Measurements from ENCODE around the gene MYO9B.
A peak's percentile ranks its signal among the peaks of the same experiment; 100 is the strongest.
"Not testable (repeated sequence)": the region's sequence is repeated elsewhere in the genome, so short reads cannot be mapped to it uniquely, and the experiment has no call there.

MYO9B gene

DNA sequence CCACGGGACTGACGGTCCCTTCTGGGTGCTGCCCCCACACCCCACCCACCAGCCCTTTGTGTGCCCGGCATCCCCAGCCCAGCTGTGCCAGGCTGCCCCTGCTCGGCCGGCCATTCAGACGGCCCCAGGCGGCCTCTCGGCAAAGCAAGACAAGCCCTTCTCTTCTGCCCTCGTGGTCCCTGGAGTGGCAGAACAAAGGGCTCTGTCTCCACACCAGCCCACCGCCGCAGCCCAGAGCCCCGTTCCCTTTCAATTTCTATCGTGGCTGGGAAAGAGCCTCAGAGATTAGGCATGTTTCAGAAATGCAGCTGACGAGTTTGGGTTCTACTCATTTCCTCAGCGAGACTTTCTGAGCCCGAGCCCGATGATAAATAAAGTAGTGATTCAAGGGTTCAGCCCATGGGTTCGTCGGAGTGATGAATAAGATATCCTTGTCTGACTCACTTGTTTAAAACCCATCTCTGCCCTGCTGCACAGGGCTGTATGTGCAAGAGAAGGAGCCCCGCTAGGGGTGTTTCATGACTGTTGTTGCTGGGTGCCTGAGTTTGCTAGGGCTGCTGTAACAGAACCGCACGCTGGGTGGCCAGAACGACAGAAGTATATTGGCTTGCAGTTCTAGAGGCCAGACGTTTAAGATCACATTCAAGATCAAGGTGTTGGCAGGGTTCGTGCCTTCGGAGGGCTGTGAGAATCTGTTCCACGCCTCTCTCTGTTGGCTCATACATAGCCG, 4.3 kb downstream of the MYO9B start:
- Histone ChIP-seq H3K27ac (ENCODE audit: low read length) (no peak overlapping the region), H3K9me3 (ENCODE audit: control insufficient read depth, low read depth, low read length) (no peaks in the 10 kb centered on the region), H3K4me1 (ENCODE audit: control insufficient read depth, low read depth, low read length) (peaks cover 20% of the 10 kb centered on the region), H3K4me3 (ENCODE audit: low read length) (no peak overlapping the region), H3K36me3 (ENCODE audit: control insufficient read depth, low read depth, low read length) (no peaks in the 10 kb centered on the region), H3K27me3 (ENCODE audit: control insufficient read depth, insufficient read depth, low read length) (no peaks in the 10 kb centered on the region), H3K9ac (ENCODE audit: low read length) (peak overlapping the region; percentile 25)

GRCh38 chr19:17080440-17080801, 4.8 kb downstream of the MYO9B start:
- H3K4me3 ChIP-seq (ENCODE audit: low read length): no peak overlapping the region
- no peaks in the 10 kb centered on the region for H3K9me3 ChIP-seq (ENCODE audit: control insufficient read depth, low read depth, low read length)
- no peaks in the 10 kb centered on the region for H3K27me3 ChIP-seq (ENCODE audit: control insufficient read depth, insufficient read depth, low read length)
- H3K4me1 ChIP-seq (ENCODE audit: control insufficient read depth, low read depth, low read length): peaks cover 20% of the 10 kb centered on the region
- no peak overlapping the region for H3K27ac ChIP-seq (ENCODE audit: low read length)
- no peaks in the 10 kb centered on the region for H3K36me3 ChIP-seq (ENCODE audit: control insufficient read depth, low read depth, low read length)
- H3K9ac ChIP-seq (ENCODE audit: low read length): no peak overlapping the region

DNA sequence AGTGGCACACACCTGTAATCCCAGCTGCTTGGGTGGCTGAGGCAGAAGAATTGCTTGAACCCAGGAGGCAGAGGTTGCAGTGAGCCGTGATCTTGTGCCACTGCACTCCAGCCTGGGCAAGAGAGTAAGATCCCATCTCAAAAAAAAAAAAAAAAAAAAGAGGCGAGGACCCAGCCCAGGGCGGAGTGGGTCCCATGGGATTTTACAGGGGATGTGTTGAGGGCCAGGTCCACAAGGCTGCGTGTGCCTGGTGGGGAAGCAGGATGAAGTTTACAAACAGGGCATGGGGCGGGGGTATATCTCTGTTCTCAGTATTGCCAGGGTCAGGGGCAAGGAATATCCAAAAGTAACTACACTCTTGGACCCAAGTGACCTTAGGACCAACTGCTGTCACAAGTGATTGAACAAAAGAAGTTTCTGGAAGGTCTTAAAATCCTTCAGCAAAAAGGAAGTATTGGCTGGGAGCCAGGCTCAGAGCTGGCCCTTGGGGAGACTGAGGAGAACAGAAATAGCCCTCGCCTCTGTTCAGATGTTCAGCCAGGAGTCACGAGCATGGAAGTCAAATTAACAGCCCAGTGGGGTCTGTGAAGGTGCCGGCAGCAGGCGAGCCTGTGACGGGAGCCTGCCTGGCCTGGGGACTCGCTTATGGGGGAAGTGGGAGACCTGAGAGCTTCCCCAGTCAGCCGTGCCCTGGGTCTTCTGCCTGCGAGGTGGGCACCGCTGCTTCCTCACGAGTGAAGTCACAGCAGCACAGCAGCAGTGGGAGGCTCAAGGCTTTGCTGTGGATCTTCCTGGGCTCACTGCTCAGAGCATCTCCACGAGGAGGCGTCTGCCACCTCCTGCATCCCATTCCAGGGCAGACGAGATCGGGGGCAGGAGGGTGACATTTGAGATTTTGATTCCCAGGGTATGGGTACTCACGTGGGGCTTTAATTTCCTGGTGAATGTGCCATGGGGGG, 6.4 kb downstream of the MYO9B start:
- no peak overlapping the region for H3K27ac ChIP-seq (ENCODE audit: low read length)
- no peaks in the 10 kb centered on the region for H3K27me3 ChIP-seq (ENCODE audit: control insufficient read depth, insufficient read depth, low read length)
- H3K36me3 ChIP-seq (ENCODE audit: control insufficient read depth, low read depth, low read length): no peaks in the 10 kb centered on the region
- peaks cover 16% of the 10 kb centered on the region for H3K4me1 ChIP-seq (ENCODE audit: control insufficient read depth, low read depth, low read length)
- no peaks in the 10 kb centered on the region for H3K9me3 ChIP-seq (ENCODE audit: control insufficient read depth, low read depth, low read length)
- no peak overlapping the region for H3K4me3 ChIP-seq (ENCODE audit: low read length)
- H3K9ac ChIP-seq (ENCODE audit: low read length): no peak overlapping the region

- Histone ChIP-seq H3K9me3 (ENCODE audit: control insufficient read depth, low read depth, low read length) (no peaks in the 10 kb centered on the region), H3K4me3 (ENCODE audit: low read length) (no peak overlapping the region), H3K36me3 (ENCODE audit: control insufficient read depth, low read depth, low read length) (no peaks in the 10 kb centered on the region), H3K9ac (ENCODE audit: low read length) (no peak overlapping the region), H3K4me1 (ENCODE audit: control insufficient read depth, low read depth, low read length) (no peaks in the 10 kb centered on the region), H3K27ac (ENCODE audit: low read length) (no peak overlapping the region), H3K27me3 (ENCODE audit: control insufficient read depth, insufficient read depth, low read length) (no peaks in the 10 kb centered on the region)
Observed at GRCh38 chr19:17086120-17086519, 10.5 kb downstream of the MYO9B start.

- Histone ChIP-seq H3K9ac (ENCODE audit: low read length) (no peak overlapping the region), H3K27me3 (ENCODE audit: control insufficient read depth, insufficient read depth, low read length) (no peaks in the 10 kb centered on the region), H3K9me3 (ENCODE audit: control insufficient read depth, low read depth, low read length) (no peaks in the 10 kb centered on the region), H3K27ac (ENCODE audit: low read length) (no peak overlapping the region), H3K4me3 (ENCODE audit: low read length) (no peak overlapping the region), H3K4me1 (ENCODE audit: control insufficient read depth, low read depth, low read length) (peaks cover 3% of the 10 kb centered on the region), H3K36me3 (ENCODE audit: control insufficient read depth, low read depth, low read length) (no peaks in the 10 kb centered on the region)
Observed at GRCh38 chr19:17086834-17087233, 11.3 kb downstream of the MYO9B start.

DNA sequence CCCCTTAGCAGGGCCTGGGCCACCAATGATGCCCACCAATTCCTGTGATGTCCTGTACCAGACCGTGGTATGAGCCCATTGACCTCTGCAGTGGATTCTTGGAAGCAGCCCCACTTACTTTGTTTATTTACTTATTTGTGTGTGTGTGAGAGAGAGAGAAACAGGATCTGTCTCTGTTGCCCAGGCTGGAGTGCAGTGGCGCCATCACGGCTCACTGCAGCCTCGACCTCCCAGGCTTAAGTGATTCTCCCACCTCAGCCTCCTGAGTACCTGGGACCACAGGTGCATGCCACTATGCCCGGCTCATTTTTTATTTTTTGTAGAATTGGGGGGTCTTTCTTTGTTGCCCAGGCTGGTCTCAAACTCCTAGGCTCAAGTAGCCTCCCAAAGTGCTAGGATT, 13.0 kb downstream of the MYO9B start:
- Histone ChIP-seq H3K4me1 (ENCODE audit: control insufficient read depth, low read depth, low read length) (peaks cover 4% of the 10 kb centered on the region), H3K4me3 (ENCODE audit: low read length) (no peak overlapping the region), H3K9ac (ENCODE audit: low read length) (no peak overlapping the region), H3K27me3 (ENCODE audit: control insufficient read depth, insufficient read depth, low read length) (no peaks in the 10 kb centered on the region), H3K9me3 (ENCODE audit: control insufficient read depth, low read depth, low read length) (no peaks in the 10 kb centered on the region), H3K36me3 (ENCODE audit: control insufficient read depth, low read depth, low read length) (no peaks in the 10 kb centered on the region), H3K27ac (ENCODE audit: low read length) (no peak overlapping the region)

DNA sequence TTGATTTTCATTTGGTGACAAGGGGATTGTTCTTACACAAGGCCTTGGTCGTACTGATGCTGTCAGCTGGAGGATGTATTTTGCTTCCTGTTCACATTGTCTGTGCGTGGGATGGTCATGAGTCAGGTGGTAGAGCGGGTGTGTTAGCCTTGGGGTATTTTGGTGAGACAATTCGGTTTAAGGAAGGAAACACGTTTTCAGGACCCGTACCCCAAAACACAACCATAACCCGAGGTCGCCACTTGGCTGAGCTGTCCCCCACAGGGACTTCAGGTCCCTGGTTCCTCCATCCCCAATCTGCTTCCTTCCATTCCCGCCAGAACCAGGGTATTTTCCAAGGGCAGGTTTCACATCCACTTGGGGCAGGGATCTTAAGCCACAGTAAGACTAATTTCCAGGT, 15.0 kb downstream of the MYO9B start:
- no peaks in the 10 kb centered on the region for H3K27me3 ChIP-seq (ENCODE audit: control insufficient read depth, insufficient read depth, low read length)
- no peak overlapping the region for H3K9ac ChIP-seq (ENCODE audit: low read length)
- H3K4me1 ChIP-seq (ENCODE audit: control insufficient read depth, low read depth, low read length): peaks cover 4% of the 10 kb centered on the region
- no peaks in the 10 kb centered on the region for H3K36me3 ChIP-seq (ENCODE audit: control insufficient read depth, low read depth, low read length)
- H3K4me3 ChIP-seq (ENCODE audit: low read length): no peak overlapping the region
- no peaks in the 10 kb centered on the region for H3K9me3 ChIP-seq (ENCODE audit: control insufficient read depth, low read depth, low read length)
- H3K27ac ChIP-seq (ENCODE audit: low read length): no peak overlapping the region

- Histone ChIP-seq H3K4me3 (ENCODE audit: low read length) (no peak overlapping the region), H3K9ac (ENCODE audit: low read length) (no peak overlapping the region), H3K27me3 (ENCODE audit: control insufficient read depth, insufficient read depth, low read length) (no peaks in the 10 kb centered on the region), H3K27ac (ENCODE audit: low read length) (no peak overlapping the region), H3K4me1 (ENCODE audit: control insufficient read depth, low read depth, low read length) (peaks cover 4% of the 10 kb centered on the region), H3K9me3 (ENCODE audit: control insufficient read depth, low read depth, low read length) (no peaks in the 10 kb centered on the region), H3K36me3 (ENCODE audit: control insufficient read depth, low read depth, low read length) (no peaks in the 10 kb centered on the region)
Observed at GRCh38 chr19:17091758-17092333, 16.3 kb downstream of the MYO9B start.

GRCh38 chr19:17092696-17093095, 17.1 kb downstream of the MYO9B start:
- Histone ChIP-seq H3K27ac (ENCODE audit: low read length) (no peak overlapping the region), H3K9me3 (ENCODE audit: control insufficient read depth, low read depth, low read length) (no peaks in the 10 kb centered on the region), H3K4me3 (ENCODE audit: low read length) (no peak overlapping the region), H3K4me1 (ENCODE audit: control insufficient read depth, low read depth, low read length) (peaks cover 4% of the 10 kb centered on the region), H3K27me3 (ENCODE audit: control insufficient read depth, insufficient read depth, low read length) (no peaks in the 10 kb centered on the region), H3K36me3 (ENCODE audit: control insufficient read depth, low read depth, low read length) (no peaks in the 10 kb centered on the region), H3K9ac (ENCODE audit: low read length) (no peak overlapping the region)

DNA sequence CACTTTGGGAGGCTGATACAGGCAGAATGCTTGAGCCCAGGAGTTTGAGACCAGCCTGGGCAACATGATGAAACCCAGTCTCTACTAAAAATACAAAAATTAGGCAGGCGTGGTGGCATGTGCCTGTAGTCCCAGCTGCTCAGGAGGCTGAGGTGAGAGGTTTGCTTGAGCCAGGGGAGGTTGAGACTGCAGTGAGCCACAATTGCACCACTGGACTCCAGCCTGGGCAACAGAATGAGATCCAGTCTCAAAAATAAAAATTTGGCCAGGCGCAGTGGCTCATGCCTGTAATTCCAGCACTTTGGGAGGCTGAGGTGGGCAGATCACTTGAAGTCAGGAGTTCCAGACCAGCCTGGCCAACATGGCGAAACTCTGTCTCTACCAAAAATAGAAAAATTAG, 19.1 kb downstream of the MYO9B start:
- not testable (repeated sequence) for H3K27ac ChIP-seq (ENCODE audit: low read length); H3K9ac ChIP-seq (ENCODE audit: low read length)

GRCh38 chr19:17095141-17095919, 19.8 kb downstream of the MYO9B start:
- no peaks in the 10 kb centered on the region for H3K27me3 ChIP-seq (ENCODE audit: control insufficient read depth, insufficient read depth, low read length)
- no peaks in the 10 kb centered on the region for H3K36me3 ChIP-seq (ENCODE audit: control insufficient read depth, low read depth, low read length)
- no peak overlapping the region for H3K4me3 ChIP-seq (ENCODE audit: low read length)
- peaks cover 4% of the 10 kb centered on the region for H3K4me1 ChIP-seq (ENCODE audit: control insufficient read depth, low read depth, low read length)
- H3K9ac ChIP-seq (ENCODE audit: low read length): no peak overlapping the region
- H3K27ac ChIP-seq (ENCODE audit: low read length): no peak overlapping the region
- no peaks in the 10 kb centered on the region for H3K9me3 ChIP-seq (ENCODE audit: control insufficient read depth, low read depth, low read length)

More for the DNA sequence above, 19.1 kb downstream of the MYO9B start:
- not testable (repeated sequence) for H3K4me3 ChIP-seq (ENCODE audit: low read length); H3K9me3 ChIP-seq (ENCODE audit: control insufficient read depth, low read depth, low read length); H3K27me3 ChIP-seq (ENCODE audit: control insufficient read depth, insufficient read depth, low read length); H3K36me3 ChIP-seq (ENCODE audit: control insufficient read depth, low read depth, low read length); H3K4me1 ChIP-seq (ENCODE audit: control insufficient read depth, low read depth, low read length)

Measured in iPS-18a (cell line).